A673 (cell line): ENCODE results near the gene ZNF516. TPM values are rescaled to one million over a fixed set of nuclear protein-coding genes. Genes with fewer than 3 reads are reported as not detected.

ENCODE experiments used
- BruUV-seq: library from RNA; stranded (reverse); fragments of 400-500 nt; replicated peaks from 2 replicates; lab custom pipeline; 2021; lab: Mats Ljungman, UMichigan
- CTCF ChIA-PET: fragments of 300-600 bp; sonication (Branson Sonifier 250); formaldehyde crosslinking; loops from one replicate; lab custom pipeline; 2022; ENCODE audit warnings: antibody characterized with exemption; lab: Charles Lee
- POLR2A ChIA-PET: fragments of 300-600 bp; sonication (Branson Sonifier 250); formaldehyde crosslinking; loops from one replicate; lab custom pipeline; 2022; ENCODE audit warnings: antibody characterized with exemption; ENCODE audit not compliant: low non-redundant PET; lab: Charles Lee
- DNase-seq: peaks from one replicate; pipeline ENCODE4 v3.0.0-alpha.2; 2015; ENCODE audit warnings: low spot score
- H3K27ac ChIP-seq: fragments of 200-600 bp; sonication (generic); 2 replicates; pipeline ENCODE4 v1.5.1; 2016; ENCODE audit warnings: mixed run types, low read depth, mild to moderate bottlenecking, mixed read lengths, antibody characterized with exemption, low read length; ENCODE audit not compliant: poor library complexity, severe bottlenecking
- H3K27me3 ChIP-seq: fragments of 200-600 bp; sonication (generic); replicated peaks from 2 replicates; pipeline ENCODE4 v1.6.1; 2017; ENCODE audit warnings: mixed run types, low read depth, mild to moderate bottlenecking, mixed read lengths, antibody characterized with exemption, low read length; ENCODE audit not compliant: insufficient read depth, poor library complexity
- H3K36me3 ChIP-seq: fragments of 200-600 bp; sonication (generic); 2 replicates; pipeline ENCODE4 v1.6.1; 2016; ENCODE audit warnings: mixed run types, mild to moderate bottlenecking, mixed read lengths, antibody characterized with exemption, low read length; ENCODE audit not compliant: insufficient read depth, poor library complexity, severe bottlenecking
- H3K4me1 ChIP-seq: fragments of 200-600 bp; sonication (generic); 2 replicates; pipeline ENCODE4 v1.6.1; 2017; ENCODE audit warnings: mixed run types, mild to moderate bottlenecking, mixed read lengths, antibody characterized with exemption, low read length; ENCODE audit not compliant: insufficient read depth, poor library complexity, severe bottlenecking
- H3K4me3 ChIP-seq: fragments of 200-600 bp; sonication (generic); 2 replicates; pipeline ENCODE4 v1.5.1; 2016; ENCODE audit warnings: low read depth, mixed run types, mild to moderate bottlenecking, mixed read lengths, low read length; ENCODE audit not compliant: poor library complexity, severe bottlenecking
- H3K9me3 ChIP-seq: fragments of 200-600 bp; sonication (generic); 2 replicates; pipeline ENCODE4 v1.6.1; 2016; ENCODE audit warnings: mixed run types, low read depth, mild to moderate bottlenecking, mixed read lengths, antibody characterized with exemption, low read length; ENCODE audit not compliant: poor library complexity, severe bottlenecking
- EZH2 ChIP-seq: fragments of 200-600 bp; sonication (generic); IDR thresholded peaks from 2 replicates; pipeline ENCODE4 v1.6.1; 2017; ENCODE audit warnings: borderline replicate concordance, low read depth, mild to moderate bottlenecking, mixed read lengths, antibody characterized with exemption, low read length; ENCODE audit not compliant: poor library complexity, severe bottlenecking
- intact Hi-C: fragments of 100-400 bp; cut with micrococcal nuclease; formaldehyde crosslinking; loops from one replicate; pipeline ENCODE4 v1.10.0; 2022; ENCODE audit not compliant: unreplicated experiment
- total RNA-seq: library from RNA; stranded (reverse); gene quantifications from 2 replicates; pipeline ENCODE4 v1.2.3, GENCODE V29; 2021
- TF ChIP-seq, protein P1 (sequence below): fragments of 300-800, 200-600 bp; sonication (generic); conservative IDR thresholded peaks from 2 replicates; pipeline ENCODE4 v1.5.1; 2017; ENCODE audit warnings: low read depth, mild to moderate bottlenecking, antibody characterized with exemption, low read length, moderate library complexity, mixed read lengths

Gene ZNF516
- total RNA-seq, 1 experiment from 2014 or later, result 32.3 TPM

GRCh38 chr18:76437011-76437410, 58.0 kb downstream of the ZNF516 start:
- Histone ChIP-seq H3K27me3 (no peaks in the 10 kb centered on the region), H3K4me1 (peaks cover 15% of the 10 kb centered on the region), H3K36me3 (peaks cover 15% of the 10 kb centered on the region), H3K9me3 (no peaks in the 10 kb centered on the region), H3K27ac (no peak overlapping the region), H3K4me3 (no peak overlapping the region)
- ChIA-PET CTCF (no interaction called here), POLR2A (no interaction called here)
- no peak for DNase-seq
- BruUV-seq, result no TSS peak
- intact Hi-C loops, result no loop called here
- TF ChIP-seq, protein P1, sequence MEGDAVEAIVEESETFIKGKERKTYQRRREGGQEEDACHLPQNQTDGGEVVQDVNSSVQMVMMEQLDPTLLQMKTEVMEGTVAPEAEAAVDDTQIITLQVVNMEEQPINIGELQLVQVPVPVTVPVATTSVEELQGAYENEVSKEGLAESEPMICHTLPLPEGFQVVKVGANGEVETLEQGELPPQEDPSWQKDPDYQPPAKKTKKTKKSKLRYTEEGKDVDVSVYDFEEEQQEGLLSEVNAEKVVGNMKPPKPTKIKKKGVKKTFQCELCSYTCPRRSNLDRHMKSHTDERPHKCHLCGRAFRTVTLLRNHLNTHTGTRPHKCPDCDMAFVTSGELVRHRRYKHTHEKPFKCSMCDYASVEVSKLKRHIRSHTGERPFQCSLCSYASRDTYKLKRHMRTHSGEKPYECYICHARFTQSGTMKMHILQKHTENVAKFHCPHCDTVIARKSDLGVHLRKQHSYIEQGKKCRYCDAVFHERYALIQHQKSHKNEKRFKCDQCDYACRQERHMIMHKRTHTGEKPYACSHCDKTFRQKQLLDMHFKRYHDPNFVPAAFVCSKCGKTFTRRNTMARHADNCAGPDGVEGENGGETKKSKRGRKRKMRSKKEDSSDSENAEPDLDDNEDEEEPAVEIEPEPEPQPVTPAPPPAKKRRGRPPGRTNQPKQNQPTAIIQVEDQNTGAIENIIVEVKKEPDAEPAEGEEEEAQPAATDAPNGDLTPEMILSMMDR, result no peak
- no peak for TF ChIP-seq EZH2

- Histone ChIP-seq H3K27ac (no peak overlapping the region), H3K36me3 (peaks cover 9% of the 10 kb centered on the region), H3K4me3 (no peak overlapping the region), H3K27me3 (no peaks in the 10 kb centered on the region), H3K4me1 (peaks cover 16% of the 10 kb centered on the region), H3K9me3 (no peaks in the 10 kb centered on the region)
- intact Hi-C loops, result no loop called here
- TF ChIP-seq, protein P1, result no peak
- TF ChIP-seq EZH2, result no peak
- DNase-seq, result no peak
- no TSS peak for BruUV-seq
- CTCF ChIA-PET, result no interaction called here
- POLR2A ChIA-PET, result no interaction called here
Measured at GRCh38 chr18:76436342-76436741, 58.7 kb downstream of the ZNF516 start.

GRCh38 chr18:76435316-76435989, 59.6 kb downstream of the ZNF516 start:
- H3K4me3 ChIP-seq, result no peak overlapping the region
- no peaks in the 10 kb centered on the region for H3K27me3 ChIP-seq
- no peak overlapping the region for H3K27ac ChIP-seq
- intact Hi-C loops, result no loop called here
- H3K4me1 ChIP-seq, result peaks cover 21% of the 10 kb centered on the region
- POLR2A ChIA-PET, result no interaction called here
- CTCF ChIA-PET, result no interaction called here
- no TSS peak for BruUV-seq
- H3K36me3 ChIP-seq, result peaks cover under 1% of the 10 kb centered on the region
- no peaks in the 10 kb centered on the region for H3K9me3 ChIP-seq
- no peak for DNase-seq
- no peak for TF ChIP-seq EZH2
- TF ChIP-seq, protein P1, result 0 out of 2 replicates have a peak, but pooled peaks have one; percentile 12
